Osteocyte (in vitro differentiated cells): ENCODE results near the gene RFX8. TPM values are rescaled to one million over a fixed set of nuclear protein-coding genes. Genes with fewer than 3 reads are reported as not detected.
A peak's percentile ranks its signal among the peaks of the same experiment; 100 is the strongest.

ENCODE experiments used
- DNase-seq: peaks from one replicate; pipeline ENCODE4 v3.0.0; 2021; ENCODE audit warnings: mixed read lengths; ENCODE audit not compliant: unreplicated experiment; ENCODE audit errors: extremely low spot score
- H3K27ac Mint-ChIP-seq: one replicate; pipeline ENCODE4 v1.8.0; 2021; ENCODE audit warnings: mild to moderate bottlenecking, mixed read lengths; ENCODE audit not compliant: unreplicated experiment
- H3K27me3 Mint-ChIP-seq: one replicate; pipeline ENCODE4 v1.8.0; 2021; ENCODE audit warnings: mixed read lengths; ENCODE audit not compliant: unreplicated experiment
- H3K36me3 Mint-ChIP-seq: one replicate; pipeline ENCODE4 v1.8.0; 2021; ENCODE audit warnings: mixed read lengths; ENCODE audit not compliant: unreplicated experiment
- H3K4me1 Mint-ChIP-seq: one replicate; pipeline ENCODE4 v1.8.0; 2021; ENCODE audit warnings: mixed read lengths; ENCODE audit not compliant: unreplicated experiment
- H3K4me3 Mint-ChIP-seq: one replicate; pipeline ENCODE4 v1.8.0; 2021; ENCODE audit warnings: mild to moderate bottlenecking, moderate library complexity, mixed read lengths; ENCODE audit not compliant: unreplicated experiment
- H3K9me3 Mint-ChIP-seq: one replicate; pipeline ENCODE4 v1.8.0; 2021; ENCODE audit warnings: mixed read lengths; ENCODE audit not compliant: unreplicated experiment
- total RNA-seq: library from RNA; stranded (reverse); gene quantifications from 2 replicates; pipeline ENCODE4 v1.2.1, GENCODE V29; 2021
- TF ChIP-seq, protein P1 (sequence below): fragments of 200-600 bp; sonication (generic); IDR thresholded peaks from 2 replicates; pipeline ENCODE4 v1.5.0; 2021; ENCODE audit warnings: antibody characterized with exemption, mild to moderate bottlenecking, moderate library complexity

Gene RFX8
- total RNA-seq, 1 donor from 2014 or later: not detected

DNA sequence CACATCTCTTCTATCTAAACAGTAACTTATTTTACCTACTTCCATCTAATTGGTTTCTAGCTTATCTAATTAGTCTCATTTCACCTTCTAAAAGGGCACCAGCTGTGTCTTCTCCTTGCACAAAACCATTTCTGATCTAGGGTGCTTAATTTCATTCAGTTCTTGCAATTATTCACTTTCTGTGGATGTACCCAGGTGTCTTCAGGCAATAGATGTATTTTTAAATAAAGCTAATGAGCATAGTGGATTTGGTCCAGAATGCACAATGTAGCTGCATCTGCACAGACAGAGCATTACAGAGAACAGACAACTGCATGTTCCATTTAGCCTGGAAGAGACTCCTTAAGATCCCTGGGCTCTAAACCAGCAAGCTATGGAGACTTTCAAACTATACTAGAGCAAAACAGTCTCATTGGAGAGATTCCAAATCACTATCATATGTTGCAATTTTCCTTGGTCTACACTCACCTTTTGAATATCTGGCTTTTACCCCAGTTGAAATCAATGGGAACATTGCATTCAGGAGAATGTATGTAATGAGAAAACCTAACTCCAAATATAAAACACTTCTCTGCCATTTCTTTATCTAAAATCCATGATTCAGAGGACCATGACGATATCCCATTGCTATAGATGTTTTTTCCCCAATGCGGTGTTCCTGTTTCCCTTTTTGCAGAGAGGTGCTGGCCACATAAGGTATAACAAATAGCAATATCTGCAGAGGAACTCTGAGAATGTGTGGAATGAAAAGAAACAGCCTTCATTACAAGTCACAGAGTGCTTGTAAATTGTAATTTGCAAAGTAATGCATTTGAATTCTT lies 3.5 kb upstream of the RFX8 start:
- Mint-ChIP-seq H3K27me3 (peaks cover 14% of the 10 kb centered on the region), H3K36me3 (no peaks in the 10 kb centered on the region), H3K4me3 (no peak overlapping the region), H3K27ac (no peak overlapping the region), H3K9me3 (no peaks in the 10 kb centered on the region), H3K4me1 (peaks cover 13% of the 10 kb centered on the region)
- TF ChIP-seq, protein P1, sequence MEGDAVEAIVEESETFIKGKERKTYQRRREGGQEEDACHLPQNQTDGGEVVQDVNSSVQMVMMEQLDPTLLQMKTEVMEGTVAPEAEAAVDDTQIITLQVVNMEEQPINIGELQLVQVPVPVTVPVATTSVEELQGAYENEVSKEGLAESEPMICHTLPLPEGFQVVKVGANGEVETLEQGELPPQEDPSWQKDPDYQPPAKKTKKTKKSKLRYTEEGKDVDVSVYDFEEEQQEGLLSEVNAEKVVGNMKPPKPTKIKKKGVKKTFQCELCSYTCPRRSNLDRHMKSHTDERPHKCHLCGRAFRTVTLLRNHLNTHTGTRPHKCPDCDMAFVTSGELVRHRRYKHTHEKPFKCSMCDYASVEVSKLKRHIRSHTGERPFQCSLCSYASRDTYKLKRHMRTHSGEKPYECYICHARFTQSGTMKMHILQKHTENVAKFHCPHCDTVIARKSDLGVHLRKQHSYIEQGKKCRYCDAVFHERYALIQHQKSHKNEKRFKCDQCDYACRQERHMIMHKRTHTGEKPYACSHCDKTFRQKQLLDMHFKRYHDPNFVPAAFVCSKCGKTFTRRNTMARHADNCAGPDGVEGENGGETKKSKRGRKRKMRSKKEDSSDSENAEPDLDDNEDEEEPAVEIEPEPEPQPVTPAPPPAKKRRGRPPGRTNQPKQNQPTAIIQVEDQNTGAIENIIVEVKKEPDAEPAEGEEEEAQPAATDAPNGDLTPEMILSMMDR: no peak
- DNase-seq: no peak

DNA sequence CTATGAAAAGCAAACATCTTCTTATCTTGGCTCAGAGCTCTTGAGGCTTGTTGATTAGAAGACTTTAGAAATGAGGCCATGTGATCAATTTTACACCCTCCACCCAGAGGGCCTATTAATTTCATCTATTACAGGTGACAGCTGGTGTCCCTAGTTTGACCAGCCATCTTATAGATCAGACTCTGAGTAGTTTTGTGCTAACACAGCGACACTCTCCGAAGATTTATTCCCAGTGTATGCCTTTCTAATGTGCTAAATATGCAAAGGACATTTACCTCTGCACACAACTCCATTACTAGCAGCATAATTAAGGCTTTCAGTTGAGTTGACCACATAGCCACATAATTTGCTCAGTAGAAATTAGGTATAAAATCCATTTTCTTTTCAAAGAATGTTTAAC lies 2.6 kb upstream of the RFX8 start:
- TF ChIP-seq, protein P1: no peak
- Mint-ChIP-seq H3K4me3 (no peak overlapping the region), H3K27ac (no peak overlapping the region), H3K4me1 (peaks cover 17% of the 10 kb centered on the region), H3K36me3 (no peaks in the 10 kb centered on the region), H3K9me3 (no peaks in the 10 kb centered on the region), H3K27me3 (peaks cover 14% of the 10 kb centered on the region)
- DNase-seq: no peak

GRCh38 chr2:101476605-101477208 lies 1.8 kb upstream of the RFX8 start:
- H3K27me3 Mint-ChIP-seq: peaks cover 13% of the 10 kb centered on the region
- no peaks in the 10 kb centered on the region for H3K9me3 Mint-ChIP-seq
- no peak overlapping the region for H3K4me3 Mint-ChIP-seq
- no peaks in the 10 kb centered on the region for H3K36me3 Mint-ChIP-seq
- TF ChIP-seq, protein P1: no peak
- no peak overlapping the region for H3K27ac Mint-ChIP-seq
- H3K4me1 Mint-ChIP-seq: peaks cover 17% of the 10 kb centered on the region
- DNase-seq: no peak

- TF ChIP-seq, protein P1: no peak
- H3K4me3 Mint-ChIP-seq: peak overlapping the region; percentile 72
- DNase-seq: no peak
- H3K27ac Mint-ChIP-seq: peak overlapping the region; percentile 83
- peaks cover 12% of the 10 kb centered on the region for H3K4me1 Mint-ChIP-seq
- no peaks in the 10 kb centered on the region for H3K9me3 Mint-ChIP-seq
- peaks cover 3% of the 10 kb centered on the region for H3K27me3 Mint-ChIP-seq
- H3K36me3 Mint-ChIP-seq: no peaks in the 10 kb centered on the region
Observed at GRCh38 chr2:101473911-101474701, 806 bp downstream of the RFX8 start.

- DNase-seq: no peak
- peak overlapping the region; percentile 72 for H3K4me3 Mint-ChIP-seq
- peaks cover 11% of the 10 kb centered on the region for H3K4me1 Mint-ChIP-seq
- H3K27me3 Mint-ChIP-seq: peaks cover 3% of the 10 kb centered on the region
- H3K9me3 Mint-ChIP-seq: no peaks in the 10 kb centered on the region
- H3K36me3 Mint-ChIP-seq: no peaks in the 10 kb centered on the region
- H3K27ac Mint-ChIP-seq: peak overlapping the region; percentile 83
- TF ChIP-seq, protein P1: no peak
Observed at GRCh38 chr2:101473591-101473910, 1.4 kb downstream of the RFX8 start.
